Globus pallidus (tissue), 1 donor: Measurements from ENCODE around the gene NRAS.
"Not testable (repeated sequence)": the region's sequence is repeated elsewhere in the genome, so short reads cannot be mapped to it uniquely, and the experiment has no call there.

ENCODE experiments used
- DNase-seq: peaks from one replicate; pipeline ENCODE4 v3.0.0-alpha.2; 2015; ENCODE audit warnings: low spot score

Gene NRAS

GRCh38 chr1:114716304-114717170 lies at the start of gene NRAS:
Gene NRAS, minus strand, starts transcription at chr1:114716771. Its CDS starts 611 bp downstream, at chr1:114716160.
- DNase-seq, result peak; percentile 89

- DNase-seq, result no peak
Measured at GRCh38 chr1:114764689-114765088, 48.1 kb upstream of the NRAS start.

- DNase-seq, result no peak
Measured at GRCh38 chr1:114758256-114758832, 41.8 kb upstream of the NRAS start.

GRCh38 chr1:114757455-114758255 lies 41.1 kb upstream of the NRAS start, which contains the start of gene CSDE1:
Gene CSDE1, minus strand, starts transcription at chr1:114757984. Its CDS starts 18,094 bp downstream, at chr1:114739890.
- peak; percentile 96 for DNase-seq

GRCh38 chr1:114756949-114757454 lies 40.4 kb upstream of the NRAS start:
- DNase-seq, result no peak

- no peak for DNase-seq
Measured at GRCh38 chr1:114756009-114756892, 39.7 kb upstream of the NRAS start.

GRCh38 chr1:114755006-114755931 lies 38.7 kb upstream of the NRAS start:
- no peak for DNase-seq

GRCh38 chr1:114753702-114754101 lies 37.1 kb upstream of the NRAS start:
- DNase-seq, result not testable (repeated sequence)

- no peak for DNase-seq
Measured at GRCh38 chr1:114753143-114753542, 36.6 kb upstream of the NRAS start.

- no peak for DNase-seq
Measured at GRCh38 chr1:114750780-114751179, 34.2 kb upstream of the NRAS start.

GRCh38 chr1:114749835-114750234 lies 33.3 kb upstream of the NRAS start:
- DNase-seq, result no peak

- DNase-seq, result no peak
Measured at GRCh38 chr1:114746450-114747121, 30.0 kb upstream of the NRAS start.

- DNase-seq, result no peak
Measured at GRCh38 chr1:114745291-114745690, 28.7 kb upstream of the NRAS start.

- no peak for DNase-seq
Measured at GRCh38 chr1:114741963-114742746, 25.6 kb upstream of the NRAS start.

- DNase-seq, result no peak
Measured at GRCh38 chr1:114740331-114740730, 23.8 kb upstream of the NRAS start.

GRCh38 chr1:114737314-114737849 lies 20.8 kb upstream of the NRAS start:
- DNase-seq, result no peak

GRCh38 chr1:114735479-114735878 lies 18.9 kb upstream of the NRAS start:
- DNase-seq, result no peak

- peak; percentile 12 for DNase-seq
Measured at GRCh38 chr1:114729782-114730181, 13.2 kb upstream of the NRAS start.
